ENCODE measurements around the gene SEC22B. TPM values are rescaled to one million over a fixed set of nuclear protein-coding genes. Genes with fewer than 3 reads are reported as not detected.
"Not testable (repeated sequence)": the region's sequence is repeated elsewhere in the genome, so short reads cannot be mapped to it uniquely, and the experiment has no call there.

Gene SEC22B
- total RNA-seq: 24.9 TPM
- polyA plus RNA-seq: 10 to 100 TPM; 16.4 to 20.6 (median 18.4) TPM

DNA sequence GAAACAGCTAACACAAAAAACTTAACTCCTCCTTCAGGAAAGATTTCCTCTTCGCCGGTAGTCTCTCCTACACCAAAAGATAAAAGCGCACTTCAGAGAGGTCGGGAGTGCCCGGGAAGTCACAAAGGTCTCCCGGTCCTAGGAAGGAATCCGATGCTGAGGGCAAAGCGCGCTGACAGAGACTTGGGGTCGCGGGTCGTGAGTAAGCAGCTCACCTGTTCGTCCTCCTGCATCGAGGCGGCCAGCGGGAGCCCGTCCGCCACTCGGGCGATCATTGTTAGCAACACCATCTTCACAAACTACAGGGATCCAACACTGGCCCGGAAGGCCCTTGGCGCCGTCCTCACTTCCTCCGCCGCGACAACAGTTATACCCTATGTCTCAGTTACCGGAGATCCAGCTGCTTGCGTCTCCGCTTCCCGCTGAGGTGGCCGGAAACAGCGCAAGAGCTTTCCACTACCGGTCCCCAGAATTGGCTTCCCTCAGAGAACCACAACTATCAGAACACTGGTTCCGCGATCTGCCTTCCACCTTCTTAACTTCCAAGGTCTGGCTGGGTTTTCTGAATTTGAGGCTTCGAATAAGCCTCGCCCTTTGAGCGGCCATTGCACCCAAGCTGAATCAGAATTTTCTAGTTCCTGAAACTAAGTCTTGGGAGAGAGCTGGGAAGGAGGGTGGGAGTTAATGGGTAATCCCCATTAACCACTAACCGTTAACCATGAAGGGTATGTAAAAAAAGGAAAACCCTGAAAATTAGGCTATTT is at the start of gene SEC22B:
Gene SEC22B, minus strand, starts transcription at position 429 of the 764 bp plus-strand sequence. Its CDS starts 139 bp downstream, at position 290.
- ATAC-seq (ENCODE audit: low read depth in 2 of 2): peak; percentile 98 to 99
- Mint-ChIP-seq H3K4me3 (peak within 1 kb of the TSS; percentile 98 to 99 (median 98)), H3K27ac (peak within 1 kb of the TSS; percentile 92 to 100 (median 99)), H3K27me3 (peaks cover 22% of the 10 kb centered on the region), H3K9me3 (no peaks in the 10 kb centered on the region), H3K4me1 (peaks cover 2 to 26% (median 15%) of the 10 kb centered on the region in 4 donors), H3K36me3 (peaks cover 4% of the 10 kb centered on the region)
- Histone ChIP-seq H3K4me3 (ENCODE audit: low read depth, low read length) (peak within 1 kb of the TSS; percentile 93), H3K27ac (ENCODE audit: insufficient read depth, low read length, poor library complexity, severe bottlenecking) (peak within 1 kb of the TSS; percentile 85), H3K36me3 (ENCODE audit: control insufficient read depth, insufficient read depth, low read length) (no peaks in the 10 kb centered on the region), H3K4me1 (ENCODE audit: control insufficient read depth, insufficient read depth, low read length, poor library complexity, severe bottlenecking) (peaks cover 4% of the 10 kb centered on the region), H3K27me3 (ENCODE audit: control insufficient read depth, insufficient read depth, low read length) (peaks cover 11% of the 10 kb centered on the region), H3K9me3 (ENCODE audit: control insufficient read depth in 2 of 2, low read length in 2 of 2) (no peaks in the 10 kb centered on the region)
- DNase-seq: peak; percentile 82 to 97 (median 92)

DNA sequence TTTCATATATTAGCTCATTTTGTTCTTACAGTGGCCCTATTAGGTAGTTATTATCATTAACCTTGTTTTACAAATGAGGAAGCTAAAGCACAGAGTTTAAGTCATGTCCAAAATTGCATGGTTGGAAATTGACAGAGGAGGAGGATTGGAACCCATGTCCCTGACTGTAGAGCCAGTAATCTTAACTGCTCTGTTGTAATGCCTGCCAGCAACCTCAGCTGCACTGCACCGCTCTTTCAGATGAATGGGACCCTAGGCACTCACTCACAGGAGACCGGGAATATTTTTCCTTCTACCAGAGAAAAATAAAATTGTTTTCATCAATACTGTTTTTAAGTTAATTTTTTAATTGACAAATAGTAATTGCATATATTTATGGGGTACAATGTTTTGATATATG is 41.6 kb upstream of the SEC22B start:
- not testable (repeated sequence) for H3K27me3 Mint-ChIP-seq; H3K4me3 Mint-ChIP-seq; H3K27ac Mint-ChIP-seq; H3K27me3 ChIP-seq (ENCODE audit: control insufficient read depth, insufficient read depth, low read length); H3K4me1 Mint-ChIP-seq; H3K27ac ChIP-seq (ENCODE audit: insufficient read depth, low read length, poor library complexity, severe bottlenecking); H3K36me3 ChIP-seq (ENCODE audit: control insufficient read depth, insufficient read depth, low read length); H3K9me3 Mint-ChIP-seq; H3K36me3 Mint-ChIP-seq; H3K4me1 ChIP-seq (ENCODE audit: control insufficient read depth, insufficient read depth, low read length, poor library complexity, severe bottlenecking); ATAC-seq (ENCODE audit: low read depth in 2 of 2); H3K4me3 ChIP-seq (ENCODE audit: low read depth, low read length); H3K9me3 ChIP-seq (ENCODE audit: control insufficient read depth in 2 of 2, low read length in 2 of 2); DNase-seq

DNA sequence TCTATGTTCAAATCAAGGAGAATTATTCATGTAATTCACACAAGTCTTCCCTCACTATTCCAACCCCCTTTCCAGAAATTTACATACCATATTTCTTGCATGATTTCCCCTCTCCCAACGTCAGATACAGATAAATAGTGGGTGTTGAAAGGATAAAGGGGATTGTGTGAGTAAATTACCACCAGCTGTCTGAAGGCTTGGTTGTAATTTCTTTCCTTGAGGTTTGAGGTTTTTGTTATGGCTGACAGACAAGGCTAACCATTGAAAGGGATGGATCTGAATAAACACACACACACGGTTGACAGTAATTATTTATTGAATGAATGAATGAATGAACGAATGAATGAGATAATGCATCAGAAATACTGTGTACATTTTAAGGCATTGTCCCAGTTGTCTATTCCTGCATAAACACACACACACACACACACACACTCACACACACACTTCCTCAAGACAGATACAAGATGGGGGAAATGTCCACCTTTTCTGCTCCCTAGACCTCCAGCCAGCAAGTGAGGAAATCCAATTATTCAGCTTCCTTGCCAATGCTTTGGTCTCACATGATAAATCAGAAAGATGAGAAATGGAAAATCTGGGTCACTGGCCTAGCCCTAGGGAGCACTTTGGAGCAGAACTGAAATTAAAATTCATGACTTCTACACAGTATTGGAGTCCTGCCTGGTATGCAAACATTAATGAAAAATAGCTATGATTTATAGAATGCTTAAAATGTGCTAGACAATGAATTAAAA is 41.0 kb upstream of the SEC22B start:
- not testable (repeated sequence) for H3K4me3 Mint-ChIP-seq; H3K9me3 ChIP-seq (ENCODE audit: control insufficient read depth in 2 of 2, low read length in 2 of 2); H3K36me3 ChIP-seq (ENCODE audit: control insufficient read depth, insufficient read depth, low read length); H3K27ac ChIP-seq (ENCODE audit: insufficient read depth, low read length, poor library complexity, severe bottlenecking); H3K9me3 Mint-ChIP-seq; H3K27ac Mint-ChIP-seq; H3K27me3 ChIP-seq (ENCODE audit: control insufficient read depth, insufficient read depth, low read length); H3K36me3 Mint-ChIP-seq; DNase-seq; H3K4me1 Mint-ChIP-seq; H3K27me3 Mint-ChIP-seq; H3K4me3 ChIP-seq (ENCODE audit: low read depth, low read length); ATAC-seq (ENCODE audit: low read depth in 2 of 2); H3K4me1 ChIP-seq (ENCODE audit: control insufficient read depth, insufficient read depth, low read length, poor library complexity, severe bottlenecking)

DNA sequence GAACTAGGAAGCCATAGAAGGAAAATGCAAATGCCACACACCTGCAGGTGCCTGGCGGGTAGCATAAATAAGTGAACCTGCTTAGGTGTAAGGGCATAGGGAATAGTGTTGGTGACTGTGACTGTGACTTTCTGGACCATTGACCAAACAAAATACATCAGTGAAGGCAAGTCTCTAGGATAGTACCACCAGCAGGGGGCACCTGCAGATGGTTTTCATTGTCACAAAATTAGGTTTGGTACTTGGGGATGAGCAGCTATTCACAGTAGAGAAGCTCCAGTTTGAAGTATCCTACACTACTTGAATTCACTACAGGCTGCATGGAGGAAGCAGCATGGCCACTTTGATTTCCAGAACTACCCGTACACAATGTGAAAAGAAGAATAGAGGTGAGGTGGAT is 37.3 kb upstream of the SEC22B start:
- not testable (repeated sequence) for H3K27ac Mint-ChIP-seq; H3K4me1 ChIP-seq (ENCODE audit: control insufficient read depth, insufficient read depth, low read length, poor library complexity, severe bottlenecking); H3K9me3 ChIP-seq (ENCODE audit: control insufficient read depth in 2 of 2, low read length in 2 of 2); H3K36me3 Mint-ChIP-seq; H3K4me3 Mint-ChIP-seq; H3K27ac ChIP-seq (ENCODE audit: insufficient read depth, low read length, poor library complexity, severe bottlenecking); H3K4me1 Mint-ChIP-seq; H3K36me3 ChIP-seq (ENCODE audit: control insufficient read depth, insufficient read depth, low read length); H3K9me3 Mint-ChIP-seq; DNase-seq; H3K27me3 ChIP-seq (ENCODE audit: control insufficient read depth, insufficient read depth, low read length); H3K27me3 Mint-ChIP-seq; H3K4me3 ChIP-seq (ENCODE audit: low read depth, low read length)
- ATAC-seq (ENCODE audit: low read depth in 2 of 2): peak in 1 of 2 donors; percentile 61

DNA sequence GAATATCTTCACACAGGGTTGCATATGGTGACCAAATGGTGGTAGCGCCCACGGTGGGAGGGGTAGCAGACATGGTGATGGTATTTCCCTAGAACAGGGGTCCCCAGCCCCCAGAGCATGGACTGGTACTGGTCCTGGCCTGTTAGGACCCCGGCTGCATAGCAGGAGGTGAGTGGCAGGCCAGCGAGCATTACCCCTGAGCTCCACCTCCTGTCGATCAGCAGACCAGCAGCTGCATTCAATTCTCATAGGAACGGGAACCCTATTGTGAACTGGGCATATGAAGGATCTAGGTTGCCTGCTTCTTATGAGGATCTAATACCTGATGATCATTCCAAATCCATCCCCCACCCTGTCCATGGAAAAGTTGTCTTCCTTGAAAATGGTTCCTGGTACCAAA is 34.4 kb upstream of the SEC22B start:
- not testable (repeated sequence) for H3K4me3 Mint-ChIP-seq; H3K4me1 ChIP-seq (ENCODE audit: control insufficient read depth, insufficient read depth, low read length, poor library complexity, severe bottlenecking); H3K4me3 ChIP-seq (ENCODE audit: low read depth, low read length); DNase-seq; H3K36me3 ChIP-seq (ENCODE audit: control insufficient read depth, insufficient read depth, low read length); H3K27ac Mint-ChIP-seq; H3K9me3 Mint-ChIP-seq; H3K27me3 ChIP-seq (ENCODE audit: control insufficient read depth, insufficient read depth, low read length); H3K4me1 Mint-ChIP-seq; H3K27ac ChIP-seq (ENCODE audit: insufficient read depth, low read length, poor library complexity, severe bottlenecking); H3K27me3 Mint-ChIP-seq; H3K36me3 Mint-ChIP-seq; ATAC-seq (ENCODE audit: low read depth in 2 of 2); H3K9me3 ChIP-seq (ENCODE audit: control insufficient read depth in 2 of 2, low read length in 2 of 2)

DNA sequence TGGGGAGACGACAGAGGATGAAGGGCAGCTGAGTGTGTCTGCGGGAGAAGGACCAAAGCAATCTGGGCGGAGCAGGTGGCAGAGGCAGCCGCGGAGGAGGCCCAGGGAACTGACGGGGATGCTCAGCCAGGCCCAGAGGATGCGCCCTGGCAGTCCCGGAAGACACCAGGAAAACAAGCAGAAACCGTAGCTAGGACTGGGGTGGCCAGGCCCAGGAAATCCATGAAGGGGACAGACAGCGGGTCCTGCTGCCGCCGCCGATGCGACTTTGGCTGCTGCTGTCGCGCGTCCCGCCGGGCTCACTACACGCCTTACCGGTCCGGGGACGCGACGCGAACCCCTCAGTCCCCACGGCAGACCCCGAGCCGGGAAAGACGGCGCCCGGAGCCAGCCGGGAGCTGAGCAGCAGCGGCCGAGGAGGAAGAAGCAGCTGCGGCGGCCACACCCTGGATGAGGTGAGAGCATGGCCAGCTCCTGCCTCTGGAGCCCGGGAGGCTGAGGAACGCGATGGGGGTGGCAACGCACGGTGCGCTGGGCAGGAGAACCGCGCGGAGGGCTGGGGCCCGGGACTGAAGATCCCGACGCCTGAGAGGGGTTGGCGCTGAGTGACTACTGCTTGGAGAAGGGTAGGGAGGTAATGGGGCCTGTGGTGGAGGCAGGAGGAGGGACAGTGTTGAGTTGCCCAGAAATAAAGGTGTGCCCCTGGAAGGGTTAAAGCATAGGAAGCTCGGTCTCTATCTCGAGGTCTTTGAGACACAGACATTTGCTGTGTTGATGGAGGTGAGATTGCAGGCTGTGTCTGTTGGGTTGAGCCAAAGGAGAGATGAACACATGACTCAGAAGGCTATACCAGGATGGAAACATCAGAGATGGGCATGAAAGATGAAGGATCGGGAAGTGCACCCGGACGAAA is 20.8 kb upstream of the SEC22B start:
- not testable (repeated sequence) for H3K4me1 Mint-ChIP-seq; H3K4me1 ChIP-seq (ENCODE audit: control insufficient read depth, insufficient read depth, low read length, poor library complexity, severe bottlenecking); H3K36me3 ChIP-seq (ENCODE audit: control insufficient read depth, insufficient read depth, low read length); DNase-seq; H3K36me3 Mint-ChIP-seq; H3K27ac Mint-ChIP-seq; H3K4me3 ChIP-seq (ENCODE audit: low read depth, low read length); H3K9me3 Mint-ChIP-seq; H3K9me3 ChIP-seq (ENCODE audit: control insufficient read depth in 2 of 2, low read length in 2 of 2); H3K27me3 ChIP-seq (ENCODE audit: control insufficient read depth, insufficient read depth, low read length); H3K27me3 Mint-ChIP-seq; H3K27ac ChIP-seq (ENCODE audit: insufficient read depth, low read length, poor library complexity, severe bottlenecking)
- H3K4me3 Mint-ChIP-seq: peak overlapping the region in 2 of 4 donors; percentile 67 to 82
- peak in 1 of 2 donors; percentile 29 for ATAC-seq (ENCODE audit: low read depth in 2 of 2)

DNA sequence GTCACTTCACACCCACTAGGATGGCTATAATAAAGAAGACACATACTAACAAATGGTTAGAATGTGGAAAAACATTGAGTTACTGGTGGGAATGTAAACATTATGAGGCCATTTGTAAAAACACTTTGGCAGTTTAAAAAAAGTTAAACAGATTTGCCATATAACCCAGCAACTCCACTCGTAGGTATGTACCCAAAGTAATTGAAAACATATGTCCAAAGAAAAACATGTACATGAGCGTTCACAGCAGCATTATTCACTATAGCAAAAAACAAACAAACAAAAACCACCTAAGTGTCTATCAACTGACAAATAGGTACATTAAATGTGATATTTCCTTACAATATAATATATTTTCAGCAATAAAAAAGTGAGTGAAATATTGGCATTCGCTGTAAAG is 12.3 kb upstream of the SEC22B start:
- not testable (repeated sequence) for ATAC-seq (ENCODE audit: low read depth in 2 of 2); H3K9me3 ChIP-seq (ENCODE audit: control insufficient read depth in 2 of 2, low read length in 2 of 2); H3K27ac ChIP-seq (ENCODE audit: insufficient read depth, low read length, poor library complexity, severe bottlenecking); H3K4me1 ChIP-seq (ENCODE audit: control insufficient read depth, insufficient read depth, low read length, poor library complexity, severe bottlenecking); H3K4me1 Mint-ChIP-seq; H3K9me3 Mint-ChIP-seq; H3K27me3 Mint-ChIP-seq; H3K27me3 ChIP-seq (ENCODE audit: control insufficient read depth, insufficient read depth, low read length); H3K27ac Mint-ChIP-seq; DNase-seq; H3K4me3 ChIP-seq (ENCODE audit: low read depth, low read length); H3K36me3 Mint-ChIP-seq; H3K4me3 Mint-ChIP-seq; H3K36me3 ChIP-seq (ENCODE audit: control insufficient read depth, insufficient read depth, low read length)
